ENCODE data around the gene KIAA1328. TPM values are rescaled to one million over a fixed set of nuclear protein-coding genes. Genes with fewer than 3 reads are reported as not detected.
A peak's percentile ranks its signal among the peaks of the same experiment; 100 is the strongest.

Gene KIAA1328
- total and polyA plus RNA-seq, 9 of the 15 experiments (the other 6 are each of a cell fraction or from before 2014, with no cell fraction given) = 4.0 to 8.6 (median 7.4) TPM

DNA sequence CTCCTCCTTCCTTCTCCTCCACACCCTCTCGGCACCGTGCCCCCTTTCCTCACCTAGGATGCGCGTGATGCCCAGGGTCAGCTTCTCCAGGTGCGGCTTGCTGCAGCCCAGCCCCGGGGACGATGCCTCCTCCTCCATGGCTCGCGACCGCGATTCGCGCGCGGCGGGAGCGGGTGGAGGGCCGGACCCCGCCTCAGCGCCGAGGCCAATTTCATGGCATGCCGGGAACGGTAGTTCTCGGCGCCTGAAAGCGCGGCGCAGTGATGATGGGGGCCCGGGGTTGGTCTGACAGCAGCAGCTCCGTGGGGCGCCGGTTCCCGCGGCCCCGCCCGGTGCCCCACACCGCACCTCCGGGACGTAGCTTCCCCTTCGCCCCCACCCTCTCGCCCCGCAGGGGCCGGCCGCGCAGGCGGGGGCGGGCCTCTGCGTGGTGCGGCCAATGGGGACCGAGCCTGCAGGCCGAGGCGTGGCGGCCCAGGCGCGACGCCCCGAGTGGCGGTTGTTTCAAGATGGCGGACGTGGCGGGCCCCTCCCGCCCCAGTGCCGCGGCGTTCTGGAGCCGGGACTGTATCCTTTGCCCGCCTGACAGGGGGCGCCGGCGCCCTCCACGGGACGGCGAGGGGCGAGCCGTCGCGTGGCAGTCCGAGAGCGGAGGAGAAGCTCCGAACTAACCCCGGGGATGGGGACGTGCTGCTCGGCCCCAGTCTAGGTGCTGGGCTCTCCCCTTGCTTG is at the start of gene KIAA1328, which contains the start of gene TPGS2 (continued):
- TF ChIP-seq HIVEP1 (CRISPR knock-in tag; IDR thresholded peaks at IDR 0.05) = no peak
- 0 out of 2 replicates have a peak, but pooled peaks have one; percentile 4 for TF ChIP-seq ZNF384 (IDR thresholded peaks at IDR 0.05; ENCODE audit: low read depth, low read length)
- no peak for TF ChIP-seq FOXA1 (IDR thresholded peaks at IDR 0.05; ENCODE audit: borderline replicate concordance)
- TF ChIP-seq, protein P1, sequence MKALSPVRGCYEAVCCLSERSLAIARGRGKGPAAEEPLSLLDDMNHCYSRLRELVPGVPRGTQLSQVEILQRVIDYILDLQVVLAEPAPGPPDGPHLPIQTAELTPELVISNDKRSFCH (CRISPR knock-in tag; IDR thresholded peaks at IDR 0.05) = no peak
- TF ChIP-seq, protein P1 (tag; IDR thresholded peaks at IDR 0.05) = no peak
- no peak for TF ChIP-seq SMAD1 (IDR thresholded peaks at IDR 0.05; ENCODE audit: low read depth, low read length, partially characterized antibody)
- peak; percentile 73 for TF ChIP-seq HBP1 (CRISPR knock-in tag; IDR thresholded peaks at IDR 0.05)
- TF ChIP-seq IFI16 (CRISPR knock-in tag; IDR thresholded peaks at IDR 0.05) = no peak
- TF ChIP-seq TSC22D4 (tag; IDR thresholded peaks at IDR 0.05) = no peak
- TF ChIP-seq RFX1 (IDR thresholded peaks at IDR 0.05) = no peak
- peak; percentile 79; the same call in 1 of the 2 replicates for TF ChIP-seq NR2F6 (CRISPR knock-in tag; IDR thresholded peaks at IDR 0.05)
- no peak for TF ChIP-seq RBM14 (IDR thresholded peaks at IDR 0.05; ENCODE audit: borderline replicate concordance, insufficient read depth, low read depth, low read length)
- TF ChIP-seq MYC (IDR thresholded peaks at IDR 0.05; ENCODE audit: low read depth, low read length) = peak; percentile 90
- no peak for TF ChIP-seq MYC (CRISPR knock-in tag; IDR thresholded peaks at IDR 0.05; ENCODE audit: borderline replicate concordance, low read depth)
- no peak for TF ChIP-seq NCOA4 (IDR thresholded peaks at IDR 0.05; ENCODE audit: partially characterized antibody)
- peak in 1 of 2 experiments; percentile 87; a peak in 2 of 4 replicates for TF ChIP-seq HDAC1 (IDR thresholded peaks at IDR 0.05)
- TF ChIP-seq HDAC2 (IDR thresholded peaks at IDR 0.05) = no peak; the same call in none of the 2 replicates
- TF ChIP-seq, protein P2, sequence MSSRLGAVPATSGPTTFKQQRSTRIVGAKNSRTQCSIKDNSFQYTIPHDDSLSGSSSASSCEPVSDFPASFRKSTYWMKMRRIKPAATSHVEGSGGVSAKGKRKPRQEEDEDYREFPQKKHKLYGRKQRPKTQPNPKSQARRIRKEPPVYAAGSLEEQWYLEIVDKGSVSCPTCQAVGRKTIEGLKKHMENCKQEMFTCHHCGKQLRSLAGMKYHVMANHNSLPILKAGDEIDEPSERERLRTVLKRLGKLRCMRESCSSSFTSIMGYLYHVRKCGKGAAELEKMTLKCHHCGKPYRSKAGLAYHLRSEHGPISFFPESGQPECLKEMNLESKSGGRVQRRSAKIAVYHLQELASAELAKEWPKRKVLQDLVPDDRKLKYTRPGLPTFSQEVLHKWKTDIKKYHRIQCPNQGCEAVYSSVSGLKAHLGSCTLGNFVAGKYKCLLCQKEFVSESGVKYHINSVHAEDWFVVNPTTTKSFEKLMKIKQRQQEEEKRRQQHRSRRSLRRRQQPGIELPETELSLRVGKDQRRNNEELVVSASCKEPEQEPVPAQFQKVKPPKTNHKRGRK (tag; IDR thresholded peaks at IDR 0.05) = no peak
- TF ChIP-seq CBX2 (IDR thresholded peaks at IDR 0.05; ENCODE audit: insufficient read depth, low read length, poor library complexity, severe bottlenecking) = no peak
- peak; percentile 62 to 74 for TF ChIP-seq RAD21 (CRISPR knock-in tag; conservative IDR thresholded peaks at IDR 0.05 in 1 of 2, IDR thresholded peaks at IDR 0.05 in 1 of 2)
- TF ChIP-seq, protein P3, sequence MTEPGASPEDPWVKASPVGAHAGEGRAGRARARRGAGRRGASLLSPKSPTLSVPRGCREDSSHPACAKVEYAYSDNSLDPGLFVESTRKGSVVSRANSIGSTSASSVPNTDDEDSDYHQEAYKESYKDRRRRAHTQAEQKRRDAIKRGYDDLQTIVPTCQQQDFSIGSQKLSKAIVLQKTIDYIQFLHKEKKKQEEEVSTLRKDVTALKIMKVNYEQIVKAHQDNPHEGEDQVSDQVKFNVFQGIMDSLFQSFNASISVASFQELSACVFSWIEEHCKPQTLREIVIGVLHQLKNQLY (CRISPR knock-in tag; conservative IDR thresholded peaks at IDR 0.05) = no peak

Measured in K562 (cell line).